Liver (tissue), 9 donors: ENCODE data around the gene GM2A. TPM values are rescaled to one million over a fixed set of nuclear protein-coding genes. Genes with fewer than 3 reads are reported as not detected.

Experiments
- DNase-seq: peaks from one replicate; pipeline ENCODE4 v3.0.0-alpha.2; 2017; ENCODE audit warnings: low spot score
- H3K27ac ChIP-seq, 2 donors: one replicate each; pipeline ENCODE4 v1.7.0; 2013; ENCODE audit warnings: inconsistent platforms in 2 of 2, low read length in 2 of 2, control low read depth in 1 of 2, low read depth in 1 of 2, mild to moderate bottlenecking in 1 of 2
- H3K27me3 ChIP-seq, 4 donors: one replicate each; pipeline versions ENCODE4 v1.6.1 to v1.7.0; 2013; ENCODE audit warnings: low read length in 3 of 4, inconsistent platforms in 1 of 4, mild to moderate bottlenecking in 1 of 4, moderate library complexity in 1 of 4; ENCODE audit not compliant: control insufficient read depth in 4 of 4, insufficient read depth in 4 of 4
- H3K36me3 ChIP-seq, 4 donors: one replicate each; pipeline versions ENCODE4 v1.6.1 to v1.7.0; 2013; ENCODE audit warnings: low read length in 3 of 4, mild to moderate bottlenecking in 3 of 4, low read depth in 1 of 4, moderate library complexity in 1 of 4; ENCODE audit not compliant: control insufficient read depth in 4 of 4, insufficient read depth in 3 of 4
- H3K4me1 ChIP-seq, 4 donors: one replicate each; pipeline versions ENCODE4 v1.6.1 to v1.7.0; 2013; ENCODE audit warnings: low read length in 3 of 4, mild to moderate bottlenecking in 3 of 4, moderate library complexity in 1 of 4; ENCODE audit not compliant: control insufficient read depth in 4 of 4, insufficient read depth in 4 of 4
- H3K4me3 ChIP-seq, 3 donors: one replicate each; pipeline versions ENCODE4 v1.6.1 to v1.7.0; 2013; ENCODE audit warnings: low read length in 3 of 3, control low read depth in 1 of 3, low read depth in 1 of 3, mild to moderate bottlenecking in 1 of 3
- H3K9ac ChIP-seq, 2 donors: one replicate each; pipeline ENCODE4 v1.7.0; 2013; ENCODE audit warnings: low read length in 2 of 2, mild to moderate bottlenecking in 2 of 2, moderate library complexity in 2 of 2, control low read depth in 1 of 2, low read depth in 1 of 2
- H3K9me3 ChIP-seq, 4 donors: one replicate each; pipeline versions ENCODE4 v1.6.1 to v1.7.0; 2013; ENCODE audit warnings: low read length in 3 of 4; ENCODE audit not compliant: control insufficient read depth in 4 of 4
- ATF3 ChIP-seq: IDR thresholded peaks from 2 replicates; pipeline ENCODE4 v1.6.1; 2016; ENCODE audit warnings: antibody characterized with exemption
- CTCF ChIP-seq: fragments of 150-350 bp; IDR thresholded peaks from 2 replicates; pipeline ENCODE4 v1.5.1; 2017; ENCODE audit warnings: improper control_type of control experiment, low read depth, low read length; ENCODE audit not compliant: missing input control
- EGR1 ChIP-seq, 2 donors: IDR thresholded peaks; 2 replicates each; pipeline ENCODE4 v1.6.1; 2016 to 2018; ENCODE audit warnings: antibody characterized with exemption in 2 of 2, low read depth in 2 of 2
- FOXA2 ChIP-seq: IDR thresholded peaks from 2 replicates; pipeline ENCODE4 v1.6.1; 2016; ENCODE audit warnings: antibody characterized with exemption
- GABPA ChIP-seq, 2 donors: IDR thresholded peaks in 1 of 2; conservative IDR thresholded peaks in 1 of 2; 2 replicates each; pipeline ENCODE4 v1.6.1; 2016; ENCODE audit warnings: antibody characterized with exemption in 2 of 2, mild to moderate bottlenecking in 1 of 2, moderate library complexity in 1 of 2
- HNF4A ChIP-seq, 2 donors: conservative IDR thresholded peaks; 2 replicates each; pipeline ENCODE4 v1.6.1; 2016; ENCODE audit warnings: antibody characterized with exemption in 2 of 2, mild to moderate bottlenecking in 2 of 2
- HNF4G ChIP-seq: IDR thresholded peaks from 2 replicates; pipeline ENCODE4 v1.6.1; 2016; ENCODE audit warnings: antibody characterized with exemption
- JUND ChIP-seq, 2 donors: IDR thresholded peaks; 2 replicates each; pipeline ENCODE4 v1.6.1; 2016; ENCODE audit warnings: antibody characterized with exemption in 2 of 2
- NR2F2 ChIP-seq: IDR thresholded peaks from 2 replicates; pipeline ENCODE4 v1.6.1; 2016; ENCODE audit warnings: antibody characterized with exemption
- RXRA ChIP-seq, 2 donors: IDR thresholded peaks; 2 replicates each; pipeline ENCODE4 v1.6.1; 2017 to 2018; ENCODE audit warnings: antibody characterized with exemption in 2 of 2, mild to moderate bottlenecking in 1 of 2
- SP1 ChIP-seq: IDR thresholded peaks from 2 replicates; pipeline ENCODE4 v1.6.1; 2018; ENCODE audit warnings: antibody characterized with exemption, mild to moderate bottlenecking
- TAF1 ChIP-seq: conservative IDR thresholded peaks from 2 replicates; pipeline ENCODE4 v1.6.1; 2016; ENCODE audit warnings: antibody characterized with exemption, mild to moderate bottlenecking
- YY1 ChIP-seq: IDR thresholded peaks from 2 replicates; pipeline ENCODE4 v1.6.1; 2016; ENCODE audit warnings: antibody characterized with exemption, mild to moderate bottlenecking
- ZBTB33 ChIP-seq: IDR thresholded peaks from 2 replicates; pipeline ENCODE4 v1.6.1; 2016; ENCODE audit warnings: antibody characterized with exemption
- WGBS: extraction: QIAGEN DNeasy Blood & Tissue Kit; methylation state at CpG from one replicate; pipeline ENCODE4 v1.1.7; 2013; 5-methylcytosine and 5-hydroxymethylcytosine counted together
- polyA plus RNA-seq, 2 donors: library from polyadenylated mRNA; stranded (reverse) in 1 of 2; unstranded in 1 of 2; fragments of 200-250 nt in 1 of 2; fragments of >200 nt in 1 of 2; fragmentation: Nextera tagmentation in 1 of 2; extraction: Ambion mirVana in 1 of 2; gene quantifications; one replicate each; pipeline versions ENCODE4 v1.2.1 to v1.2.3, GENCODE V29; 2013 to 2015
- total RNA-seq, 2 donors: library from RNA; depleted of rRNA; stranded (reverse); fragments of >200 nt; gene quantifications; one replicate each; pipeline ENCODE4 v1.2.3, GENCODE V29; 2014
- TF ChIP-seq, protein P1 (sequence below): IDR thresholded peaks from 2 replicates; pipeline ENCODE4 v1.6.1; 2016; ENCODE audit warnings: antibody characterized with exemption, mild to moderate bottlenecking
- TF ChIP-seq, protein P2 (sequence below): IDR thresholded peaks from 2 replicates; pipeline ENCODE4 v1.6.1; 2016; ENCODE audit warnings: antibody characterized with exemption
- donor health status: healthy.
- donor health status: healthy.
- donor health status: healthy.
- donor health status: healthy.
- donor health status: healthy.

The GM2A gene
- total and polyA plus RNA-seq, 4 donors, result 4.1 to 14.5 (median 10.6) TPM

DNA sequence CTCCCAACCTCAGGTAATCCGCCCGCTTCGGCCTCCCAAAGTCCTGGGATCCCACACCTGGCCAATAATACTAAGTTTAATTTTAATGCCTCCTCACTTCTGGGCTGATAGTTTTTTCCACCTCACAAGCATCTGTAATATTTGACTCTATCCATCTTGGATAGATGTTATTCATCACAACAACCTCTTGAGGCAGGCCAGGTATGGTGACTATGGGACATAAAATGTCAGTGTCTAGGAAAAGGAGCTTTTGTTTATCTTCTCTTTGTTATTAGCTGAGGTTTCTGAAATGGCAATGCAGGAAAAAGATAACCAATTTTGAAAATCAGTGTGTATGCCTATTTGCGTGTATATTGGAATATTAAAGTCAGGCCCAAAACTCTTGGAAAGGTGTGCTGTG is 27.9 kb upstream of the GM2A start:
- TF ChIP-seq HNF4G (no peak), JUND (IDR thresholded peaks at IDR 0.05) (no peak), FOXA2 (no peak), GABPA (IDR thresholded peaks at IDR 0.05 in 1 of 2, conservative IDR thresholded peaks at IDR 0.05 in 1 of 2) (no peak), ATF3 (no peak), CTCF (no peak), TAF1 (no peak), SP1 (no peak)
- TF ChIP-seq, protein P1, sequence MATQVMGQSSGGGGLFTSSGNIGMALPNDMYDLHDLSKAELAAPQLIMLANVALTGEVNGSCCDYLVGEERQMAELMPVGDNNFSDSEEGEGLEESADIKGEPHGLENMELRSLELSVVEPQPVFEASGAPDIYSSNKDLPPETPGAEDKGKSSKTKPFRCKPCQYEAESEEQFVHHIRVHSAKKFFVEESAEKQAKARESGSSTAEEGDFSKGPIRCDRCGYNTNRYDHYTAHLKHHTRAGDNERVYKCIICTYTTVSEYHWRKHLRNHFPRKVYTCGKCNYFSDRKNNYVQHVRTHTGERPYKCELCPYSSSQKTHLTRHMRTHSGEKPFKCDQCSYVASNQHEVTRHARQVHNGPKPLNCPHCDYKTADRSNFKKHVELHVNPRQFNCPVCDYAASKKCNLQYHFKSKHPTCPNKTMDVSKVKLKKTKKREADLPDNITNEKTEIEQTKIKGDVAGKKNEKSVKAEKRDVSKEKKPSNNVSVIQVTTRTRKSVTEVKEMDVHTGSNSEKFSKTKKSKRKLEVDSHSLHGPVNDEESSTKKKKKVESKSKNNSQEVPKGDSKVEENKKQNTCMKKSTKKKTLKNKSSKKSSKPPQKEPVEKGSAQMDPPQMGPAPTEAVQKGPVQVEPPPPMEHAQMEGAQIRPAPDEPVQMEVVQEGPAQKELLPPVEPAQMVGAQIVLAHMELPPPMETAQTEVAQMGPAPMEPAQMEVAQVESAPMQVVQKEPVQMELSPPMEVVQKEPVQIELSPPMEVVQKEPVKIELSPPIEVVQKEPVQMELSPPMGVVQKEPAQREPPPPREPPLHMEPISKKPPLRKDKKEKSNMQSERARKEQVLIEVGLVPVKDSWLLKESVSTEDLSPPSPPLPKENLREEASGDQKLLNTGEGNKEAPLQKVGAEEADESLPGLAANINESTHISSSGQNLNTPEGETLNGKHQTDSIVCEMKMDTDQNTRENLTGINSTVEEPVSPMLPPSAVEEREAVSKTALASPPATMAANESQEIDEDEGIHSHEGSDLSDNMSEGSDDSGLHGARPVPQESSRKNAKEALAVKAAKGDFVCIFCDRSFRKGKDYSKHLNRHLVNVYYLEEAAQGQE, result no peak
- TF ChIP-seq, protein P2, sequence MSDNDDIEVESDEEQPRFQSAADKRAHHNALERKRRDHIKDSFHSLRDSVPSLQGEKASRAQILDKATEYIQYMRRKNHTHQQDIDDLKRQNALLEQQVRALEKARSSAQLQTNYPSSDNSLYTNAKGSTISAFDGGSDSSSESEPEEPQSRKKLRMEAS, result no peak
- WGBS, result 98% methylated on average over 4 of the region's 4 CpGs
- Histone ChIP-seq H3K4me1 (peaks cover 3 to 14% (median 10%) of the 10 kb centered on the region in 4 donors), H3K4me3 (no peak overlapping the region), H3K9ac (no peak overlapping the region), H3K27ac (no peak overlapping the region), H3K36me3 (no peaks in the 10 kb centered on the region), H3K27me3 (no peaks in the 10 kb centered on the region), H3K9me3 (no peaks in the 10 kb centered on the region)
- DNase-seq, result no peak

- Histone ChIP-seq H3K9ac (no peak overlapping the region), H3K4me1 (peaks cover 3 to 14% (median 10%) of the 10 kb centered on the region in 4 donors), H3K9me3 (no peaks in the 10 kb centered on the region), H3K36me3 (no peaks in the 10 kb centered on the region), H3K27ac (no peak overlapping the region), H3K27me3 (no peaks in the 10 kb centered on the region), H3K4me3 (no peak overlapping the region)
- 89% methylated on average over 5 of the region's 5 CpGs for WGBS
- TF ChIP-seq HNF4A (conservative IDR thresholded peaks at IDR 0.05) (no peak), HNF4G (no peak), YY1 (no peak), NR2F2 (no peak), ZBTB33 (no peak), JUND (IDR thresholded peaks at IDR 0.05) (no peak), SP1 (no peak), TAF1 (no peak), EGR1 (IDR thresholded peaks at IDR 0.05; ENCODE audit: low read depth in 2 of 2) (no peak), GABPA (IDR thresholded peaks at IDR 0.05 in 1 of 2, conservative IDR thresholded peaks at IDR 0.05 in 1 of 2) (no peak), RXRA (IDR thresholded peaks at IDR 0.05) (no peak), FOXA2 (no peak), CTCF (no peak)
- TF ChIP-seq, protein P2, result no peak
- TF ChIP-seq, protein P1, result no peak
- DNase-seq, result no peak
These were observed 27.5 kb upstream of the GM2A start for GRCh38 chr5:151225475-151225874.
